OCI-LY3 (cell line): ENCODE data around the gene NHS.

Experiments used
- H2AFZ ChIP-seq: fragments of 200-600, 300-600 bp; shearing (Covaris generic); 2 replicates; pipeline ENCODE4 v1.6.0; 2014; ENCODE audit warnings: antibody characterized with exemption, low read depth, low read length
- H3K27ac ChIP-seq: fragments of 200-600, 300-600 bp; sonication (generic); 2 replicates; pipeline ENCODE4 v1.5.1; 2014; ENCODE audit warnings: mild to moderate bottlenecking, low read length, moderate library complexity, mixed read lengths
- H3K27me3 ChIP-seq: fragments of 200-600, 300-600 bp; sonication (generic); 2 replicates; pipeline ENCODE4 v1.6.1; 2014; ENCODE audit warnings: low read depth, low read length, mixed read lengths
- H3K36me3 ChIP-seq: fragments of 200-600, 300-600 bp; sonication (generic); replicated peaks from 2 replicates; pipeline ENCODE3; 2014; ENCODE audit warnings: low read depth, low read length, mixed read lengths
- H3K4me1 ChIP-seq: fragments of 300-600, 200-600 bp; sonication (generic); 2 replicates; pipeline ENCODE4 v1.6.1; 2014; ENCODE audit warnings: low read length, mixed read lengths
- H3K4me2 ChIP-seq: fragments of 200-600, 300-600 bp; sonication (generic); 2 replicates; pipeline ENCODE4 v1.6.1; 2014; ENCODE audit warnings: low read length, mixed read lengths
- H3K4me3 ChIP-seq: fragments of 300-600, 200-600 bp; sonication (generic); 2 replicates; pipeline ENCODE4 v1.5.1; 2014; ENCODE audit warnings: antibody characterized with exemption, mild to moderate bottlenecking, low read length, moderate library complexity
- H3K79me2 ChIP-seq: fragments of 300-600, 200-600 bp; shearing (Covaris generic); 2 replicates; pipeline ENCODE4 v1.6.1; 2014; ENCODE audit warnings: mild to moderate bottlenecking, low read length, mixed read lengths
- H3K9ac ChIP-seq: fragments of 300-600, 200-600 bp; shearing (Covaris generic); 2 replicates; pipeline ENCODE4 v1.6.0; 2014; ENCODE audit warnings: mild to moderate bottlenecking, low read length, moderate library complexity
- H3K9me3 ChIP-seq: fragments of 200-600, 300-600 bp; shearing (Covaris generic); 2 replicates; pipeline ENCODE4 v1.6.1; 2014; ENCODE audit warnings: low read length, mixed read lengths; ENCODE audit not compliant: insufficient read depth
- H4K20me1 ChIP-seq: fragments of 200-600, 300-600 bp; sonication (generic); 2 replicates; pipeline ENCODE4 v1.6.1; 2016; ENCODE audit warnings: low read length, mixed read lengths; ENCODE audit not compliant: insufficient read depth
- CTCF ChIP-seq: fragments of 200-600, 300-600 bp; sonication (generic); IDR thresholded peaks from 2 replicates; pipeline ENCODE4 v1.5.1; 2014; ENCODE audit warnings: antibody characterized with exemption, low read length, low read depth
- EZH2phosphoT487 ChIP-seq: fragments of 200-600 bp; shearing (Covaris generic); IDR thresholded peaks from 2 replicates; pipeline ENCODE4 v1.6.1; 2018; ENCODE audit warnings: antibody characterized with exemption, mixed run types, low read depth

The NHS gene

GRCh38 chrX:17608888-17609287, 233.9 kb downstream of the NHS start:
- no peaks in the 10 kb centered on the region for H3K79me2 ChIP-seq
- no peaks in the 10 kb centered on the region for H4K20me1 ChIP-seq
- no peaks in the 10 kb centered on the region for H3K4me1 ChIP-seq
- H3K9ac ChIP-seq = no peak overlapping the region
- H3K4me2 ChIP-seq = no peak overlapping the region
- no peak overlapping the region for H2AFZ ChIP-seq
- no peak overlapping the region for H3K27ac ChIP-seq
- H3K9me3 ChIP-seq = no peaks in the 10 kb centered on the region
- H3K36me3 ChIP-seq = no peaks in the 10 kb centered on the region
- no peak overlapping the region for H3K4me3 ChIP-seq
- TF ChIP-seq EZH2phosphoT487 (no peak), CTCF (no peak)
- H3K27me3 ChIP-seq = no peaks in the 10 kb centered on the region

GRCh38 chrX:17610788-17611187, 235.8 kb downstream of the NHS start:
- Histone ChIP-seq H3K36me3 (no peaks in the 10 kb centered on the region), H3K9ac (no peak overlapping the region), H3K27ac (no peak overlapping the region), H3K4me3 (no peak overlapping the region), H3K79me2 (no peaks in the 10 kb centered on the region), H4K20me1 (no peaks in the 10 kb centered on the region), H3K4me2 (no peak overlapping the region), H3K4me1 (no peaks in the 10 kb centered on the region), H3K9me3 (no peaks in the 10 kb centered on the region), H3K27me3 (no peaks in the 10 kb centered on the region), H2AFZ (no peak overlapping the region)
- TF ChIP-seq EZH2phosphoT487 = no peak
- TF ChIP-seq CTCF = no peak

- TF ChIP-seq EZH2phosphoT487 (no peak), CTCF (no peak)
- Histone ChIP-seq H3K27me3 (no peaks in the 10 kb centered on the region), H3K27ac (no peak overlapping the region)
These were observed 239.1 kb downstream of the NHS start for GRCh38 chrX:17613979-17614588.

GRCh38 chrX:17616936-17617335, 241.9 kb downstream of the NHS start:
- no peak overlapping the region for H3K4me3 ChIP-seq
- TF ChIP-seq EZH2phosphoT487 (no peak), CTCF (no peak)
- H3K79me2 ChIP-seq = no peaks in the 10 kb centered on the region
- no peak overlapping the region for H3K9ac ChIP-seq
- H3K9me3 ChIP-seq = no peaks in the 10 kb centered on the region
- no peaks in the 10 kb centered on the region for H4K20me1 ChIP-seq
- H3K4me1 ChIP-seq = no peaks in the 10 kb centered on the region
- no peaks in the 10 kb centered on the region for H3K27me3 ChIP-seq
- H3K36me3 ChIP-seq = no peaks in the 10 kb centered on the region
- H3K4me2 ChIP-seq = no peak overlapping the region
- H2AFZ ChIP-seq = no peak overlapping the region
- H3K27ac ChIP-seq = no peak overlapping the region

More at GRCh38 chrX:17613979-17614588, 239.1 kb downstream of the NHS start:
- H4K20me1 ChIP-seq = no peaks in the 10 kb centered on the region
- no peaks in the 10 kb centered on the region for H3K4me1 ChIP-seq
- H3K4me2 ChIP-seq = no peak overlapping the region
- H3K9ac ChIP-seq = no peak overlapping the region
- no peak overlapping the region for H2AFZ ChIP-seq
- no peak overlapping the region for H3K4me3 ChIP-seq
- no peaks in the 10 kb centered on the region for H3K36me3 ChIP-seq
- H3K79me2 ChIP-seq = no peaks in the 10 kb centered on the region
- no peaks in the 10 kb centered on the region for H3K9me3 ChIP-seq
